AG10803 (cell line): Measurements from ENCODE around the gene TMEM200B.

Experiments
- DNase-seq: peaks from one replicate; pipeline ENCODE4 v3.0.0; 2010; ENCODE audit warnings: low read depth
- H3K4me3 ChIP-seq: 2 replicates; pipeline ENCODE4 v1.5.1; 2011; ENCODE audit warnings: mild to moderate bottlenecking, low read length, control low read depth
- TF ChIP-seq, protein P1 (sequence below): conservative IDR thresholded peaks from 2 replicates; pipeline ENCODE4 v1.5.1; 2011; ENCODE audit warnings: mild to moderate bottlenecking, low read length, control low read depth, inconsistent platforms

Gene TMEM200B

DNA sequence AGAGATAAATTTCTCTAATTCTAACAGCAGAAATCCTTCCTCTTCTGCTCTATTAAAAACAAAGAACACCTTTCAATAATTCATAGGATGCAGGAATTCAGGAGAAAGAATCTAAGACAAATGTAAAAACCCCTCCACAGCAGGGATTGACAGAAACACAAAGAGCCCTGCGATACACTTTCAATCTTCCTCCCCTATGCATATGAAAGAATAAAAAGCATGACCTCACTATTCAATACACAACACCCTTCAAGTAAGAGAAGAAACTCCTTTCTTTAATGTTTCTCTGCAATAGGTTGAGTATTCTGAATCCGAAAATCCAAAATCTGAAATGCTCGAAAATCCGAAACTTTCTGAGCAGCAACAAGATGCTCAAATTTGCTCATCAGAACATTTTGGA, 40.9 kb upstream of the TMEM200B start:
- TF ChIP-seq, protein P1, sequence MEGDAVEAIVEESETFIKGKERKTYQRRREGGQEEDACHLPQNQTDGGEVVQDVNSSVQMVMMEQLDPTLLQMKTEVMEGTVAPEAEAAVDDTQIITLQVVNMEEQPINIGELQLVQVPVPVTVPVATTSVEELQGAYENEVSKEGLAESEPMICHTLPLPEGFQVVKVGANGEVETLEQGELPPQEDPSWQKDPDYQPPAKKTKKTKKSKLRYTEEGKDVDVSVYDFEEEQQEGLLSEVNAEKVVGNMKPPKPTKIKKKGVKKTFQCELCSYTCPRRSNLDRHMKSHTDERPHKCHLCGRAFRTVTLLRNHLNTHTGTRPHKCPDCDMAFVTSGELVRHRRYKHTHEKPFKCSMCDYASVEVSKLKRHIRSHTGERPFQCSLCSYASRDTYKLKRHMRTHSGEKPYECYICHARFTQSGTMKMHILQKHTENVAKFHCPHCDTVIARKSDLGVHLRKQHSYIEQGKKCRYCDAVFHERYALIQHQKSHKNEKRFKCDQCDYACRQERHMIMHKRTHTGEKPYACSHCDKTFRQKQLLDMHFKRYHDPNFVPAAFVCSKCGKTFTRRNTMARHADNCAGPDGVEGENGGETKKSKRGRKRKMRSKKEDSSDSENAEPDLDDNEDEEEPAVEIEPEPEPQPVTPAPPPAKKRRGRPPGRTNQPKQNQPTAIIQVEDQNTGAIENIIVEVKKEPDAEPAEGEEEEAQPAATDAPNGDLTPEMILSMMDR, result no peak
- no peak overlapping the region for H3K4me3 ChIP-seq
- DNase-seq, result no peak

DNA sequence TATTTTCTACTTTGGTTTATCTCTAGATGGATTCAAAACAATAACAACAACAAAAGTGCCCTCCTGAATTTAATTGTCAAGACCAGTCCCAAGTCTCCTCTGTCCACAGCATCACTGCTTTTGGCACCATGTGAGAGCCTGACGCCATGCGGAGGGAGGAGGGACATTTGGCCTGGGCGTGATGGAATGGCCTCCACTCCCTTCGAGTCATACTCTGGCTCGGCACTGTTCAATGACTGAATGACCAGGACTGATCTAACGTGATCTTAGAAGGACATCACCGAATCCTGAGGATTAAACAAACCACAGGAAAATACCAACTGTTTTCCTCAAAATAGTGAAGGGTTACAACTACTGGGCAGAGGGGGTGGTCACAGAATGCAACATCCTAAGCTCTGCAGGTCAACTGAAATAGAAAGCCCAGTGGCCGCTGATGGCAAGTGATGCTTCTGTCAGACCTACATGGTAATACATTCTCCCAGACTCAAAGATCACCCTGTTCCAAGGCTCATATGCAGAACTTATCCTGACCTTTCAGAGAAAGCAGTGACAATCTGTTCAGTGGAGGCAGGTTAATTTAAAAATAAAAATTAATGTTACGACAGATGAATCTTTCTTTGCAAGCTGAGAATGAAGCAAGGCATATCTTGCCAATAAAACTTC, 38.9 kb upstream of the TMEM200B start:
- TF ChIP-seq, protein P1, result no peak
- H3K4me3 ChIP-seq, result no peak overlapping the region
- DNase-seq, result peak; percentile 32

DNA sequence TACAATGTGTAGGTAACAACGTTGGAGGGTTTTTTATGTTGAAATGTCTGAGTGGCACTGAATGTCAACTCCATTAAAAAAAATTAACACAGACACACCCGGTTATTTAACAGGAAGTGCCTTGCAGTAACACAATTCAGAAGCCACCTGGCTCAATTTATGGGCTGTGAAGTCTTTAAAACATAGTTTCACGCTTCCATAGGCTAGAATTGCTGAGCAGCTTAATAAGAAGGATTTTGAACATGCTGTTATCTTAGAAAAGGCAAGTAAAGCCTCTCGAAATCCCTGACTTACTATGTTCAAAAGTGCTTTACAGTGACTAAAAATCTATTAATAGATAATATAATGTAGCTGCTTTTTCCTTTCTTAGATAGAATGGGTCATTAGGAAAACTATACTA, 38.3 kb upstream of the TMEM200B start:
- TF ChIP-seq, protein P1, result no peak
- no peak for DNase-seq
- H3K4me3 ChIP-seq, result no peak overlapping the region

DNA sequence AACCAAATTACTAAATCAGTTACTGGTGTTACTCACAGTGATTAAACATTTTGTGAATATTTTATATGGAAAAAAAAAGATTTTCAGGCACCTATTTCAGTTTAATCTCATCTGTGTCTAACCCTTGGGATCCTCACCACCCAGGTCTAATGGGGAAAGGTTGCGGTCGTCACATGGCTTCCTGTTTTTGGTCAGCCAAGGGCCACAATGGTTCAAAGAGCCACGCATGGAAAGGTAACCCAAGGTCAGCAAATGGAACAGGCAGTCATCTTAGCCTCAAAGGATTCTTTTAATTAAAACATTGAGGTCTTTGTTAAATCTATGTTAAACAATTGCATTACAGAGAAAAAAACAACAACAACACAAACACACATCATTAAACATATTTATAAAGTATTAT, 36.1 kb upstream of the TMEM200B start:
- H3K4me3 ChIP-seq, result no peak overlapping the region
- TF ChIP-seq, protein P1, result no peak
- no peak for DNase-seq

DNA sequence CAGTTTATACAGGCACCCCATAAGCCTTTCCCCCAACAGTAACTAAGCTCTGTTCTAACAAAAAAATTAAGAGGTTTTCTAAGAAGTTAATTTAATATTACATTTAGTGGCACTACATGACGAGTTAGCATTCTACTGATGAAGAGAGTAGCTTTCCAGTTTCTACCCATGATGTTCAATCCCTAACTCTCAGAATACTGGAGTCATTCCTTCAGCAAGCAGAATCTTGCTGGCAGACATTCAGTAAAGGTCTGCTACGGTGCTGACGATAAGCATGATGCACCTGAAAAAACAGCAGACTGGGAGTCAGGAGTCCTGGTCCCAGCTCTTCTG, 33.5 kb upstream of the TMEM200B start:
- TF ChIP-seq, protein P1, result no peak
- no peak for DNase-seq
- H3K4me3 ChIP-seq, result no peak overlapping the region

DNA sequence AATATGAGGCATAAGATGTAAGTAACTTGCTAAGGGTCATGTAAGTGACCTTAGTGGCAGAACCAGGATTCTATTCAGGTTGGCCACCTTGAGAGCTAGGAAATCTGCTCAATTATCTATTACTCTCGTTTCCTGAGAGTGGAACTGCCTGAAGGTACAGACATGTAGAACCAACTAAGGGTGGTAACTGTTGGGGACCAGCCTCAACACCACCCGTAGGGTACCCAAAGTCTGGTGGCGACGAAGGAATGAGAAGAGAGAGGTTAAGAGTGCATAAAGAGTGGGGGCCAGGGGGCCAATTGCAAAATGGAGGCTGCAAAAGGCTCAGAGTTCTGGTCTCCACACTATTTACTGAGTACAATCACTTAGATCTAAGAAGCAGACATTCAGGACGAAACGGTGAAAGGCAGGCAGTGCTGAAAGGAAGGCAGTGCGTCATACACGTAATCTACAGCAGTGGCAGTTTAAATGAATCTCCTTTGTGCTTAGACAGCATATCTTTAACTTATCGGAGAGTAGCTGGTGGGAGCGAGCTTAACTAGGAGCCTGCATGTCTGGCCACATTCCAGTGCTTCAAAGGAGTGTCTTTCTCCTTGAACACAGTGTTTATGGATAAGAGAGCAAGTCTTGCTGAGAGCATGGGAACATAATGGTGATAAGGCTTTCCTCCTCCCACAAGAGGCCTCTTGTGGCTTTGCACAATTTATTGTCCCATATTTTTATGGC, 33.0 kb upstream of the TMEM200B start:
- no peak overlapping the region for H3K4me3 ChIP-seq
- TF ChIP-seq, protein P1, result no peak
- DNase-seq, result no peak
